Subcutaneous abdominal adipose tissue (tissue), 5 donors: Measurements from ENCODE around the gene SULT1A1.

Experiments
- H3K27ac ChIP-seq: one replicate; pipeline ENCODE4 v1.7.0; 2013; ENCODE audit warnings: low read depth, mild to moderate bottlenecking, inconsistent platforms, low read length, moderate library complexity
- H3K27me3 ChIP-seq, 5 donors: one replicate each; pipeline ENCODE4 v1.7.0; 2013; ENCODE audit warnings: low read length in 5 of 5, inconsistent platforms in 1 of 5; ENCODE audit not compliant: control insufficient read depth in 5 of 5, insufficient read depth in 4 of 5
- H3K36me3 ChIP-seq, 5 donors: one replicate each; pipeline ENCODE4 v1.7.0; 2013; ENCODE audit warnings: low read length in 5 of 5; ENCODE audit not compliant: control insufficient read depth in 5 of 5, insufficient read depth in 5 of 5
- H3K4me1 ChIP-seq, 5 donors: one replicate each; pipeline ENCODE4 v1.7.0; 2013; ENCODE audit warnings: low read length in 5 of 5, mild to moderate bottlenecking in 3 of 5, moderate library complexity in 1 of 5; ENCODE audit not compliant: control insufficient read depth in 5 of 5, insufficient read depth in 5 of 5
- H3K4me3 ChIP-seq, 5 donors: one replicate each; pipeline ENCODE4 v1.7.0; 2013; ENCODE audit warnings: low read length in 5 of 5, low read depth in 1 of 5
- H3K9ac ChIP-seq, 5 donors: one replicate each; pipeline ENCODE4 v1.7.0; 2013; ENCODE audit warnings: low read length in 5 of 5, mild to moderate bottlenecking in 4 of 5, moderate library complexity in 3 of 5
- H3K9me3 ChIP-seq, 5 donors: one replicate each; pipeline ENCODE4 v1.7.0; 2013; ENCODE audit warnings: low read length in 5 of 5; ENCODE audit not compliant: control insufficient read depth in 5 of 5
- donor health status: healthy.
- donor health status: healthy.
- donor health status: healthy.
- donor health status: healthy.
- donor health status: healthy.

The SULT1A1 gene

DNA sequence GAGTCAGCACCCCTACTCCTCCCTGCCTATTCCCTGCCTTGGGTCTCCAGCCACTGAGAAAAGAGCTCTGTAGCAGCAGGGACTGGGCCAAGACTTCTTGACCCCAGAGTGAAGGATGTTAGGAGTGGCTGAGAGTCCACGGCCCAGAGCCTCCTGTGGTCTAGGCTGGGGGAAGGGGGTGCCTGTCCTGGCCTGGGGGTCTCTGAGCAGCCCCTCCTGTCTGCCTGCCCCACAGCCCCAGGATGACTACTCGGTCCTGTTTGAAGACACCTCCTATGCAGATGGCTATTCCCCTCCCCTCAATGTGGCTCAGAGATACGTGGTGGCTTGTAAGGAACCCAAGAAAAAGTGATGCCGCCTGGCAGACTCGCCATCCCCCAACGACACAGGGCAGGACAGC is 18.5 kb downstream of the SULT1A1 start:
- no peaks in the 10 kb centered on the region for H3K27me3 ChIP-seq
- H3K4me1 ChIP-seq: peaks cover 0 to 8% (median 5%) of the 10 kb centered on the region in 5 donors
- H3K9ac ChIP-seq: no peak overlapping the region
- no peak overlapping the region for H3K27ac ChIP-seq
- no peaks in the 10 kb centered on the region for H3K9me3 ChIP-seq
- H3K4me3 ChIP-seq: no peak overlapping the region
- peaks cover 0 to 63% (median 53%) of the 10 kb centered on the region in 5 donors for H3K36me3 ChIP-seq

GRCh38 chr16:28590384-28591340 is 19.2 kb downstream of the SULT1A1 start:
- Histone ChIP-seq H3K4me3 (no peak overlapping the region), H3K36me3 (peaks cover 0 to 67% (median 55%) of the 10 kb centered on the region in 5 donors), H3K27me3 (no peaks in the 10 kb centered on the region), H3K9ac (no peak overlapping the region), H3K4me1 (peaks cover 0 to 3% (median 0%) of the 10 kb centered on the region in 5 donors), H3K27ac (no peak overlapping the region), H3K9me3 (no peaks in the 10 kb centered on the region)

GRCh38 chr16:28589930-28590329 is 19.9 kb downstream of the SULT1A1 start:
- H3K36me3 ChIP-seq: peaks cover 0 to 74% (median 63%) of the 10 kb centered on the region in 5 donors
- no peaks in the 10 kb centered on the region for H3K9me3 ChIP-seq
- H3K27me3 ChIP-seq: no peaks in the 10 kb centered on the region
- no peak overlapping the region for H3K9ac ChIP-seq
- H3K4me1 ChIP-seq: no peaks in the 10 kb centered on the region
- H3K27ac ChIP-seq: no peak overlapping the region
- no peak overlapping the region for H3K4me3 ChIP-seq

- Histone ChIP-seq H3K9me3 (no peaks in the 10 kb centered on the region), H3K36me3 (peaks cover 0 to 79% (median 66%) of the 10 kb centered on the region in 5 donors), H3K4me3 (no peak overlapping the region), H3K9ac (no peak overlapping the region), H3K27me3 (no peaks in the 10 kb centered on the region), H3K27ac (no peak overlapping the region), H3K4me1 (no peaks in the 10 kb centered on the region)
Measured at GRCh38 chr16:28589069-28589468, 20.8 kb downstream of the SULT1A1 start.

GRCh38 chr16:28587386-28587785 is 22.5 kb downstream of the SULT1A1 start:
- Histone ChIP-seq H3K27me3 (no peaks in the 10 kb centered on the region), H3K36me3 (peaks cover 0 to 84% (median 75%) of the 10 kb centered on the region in 5 donors), H3K27ac (no peak overlapping the region), H3K9ac (no peak overlapping the region), H3K4me1 (no peaks in the 10 kb centered on the region), H3K9me3 (no peaks in the 10 kb centered on the region), H3K4me3 (no peak overlapping the region)

DNA sequence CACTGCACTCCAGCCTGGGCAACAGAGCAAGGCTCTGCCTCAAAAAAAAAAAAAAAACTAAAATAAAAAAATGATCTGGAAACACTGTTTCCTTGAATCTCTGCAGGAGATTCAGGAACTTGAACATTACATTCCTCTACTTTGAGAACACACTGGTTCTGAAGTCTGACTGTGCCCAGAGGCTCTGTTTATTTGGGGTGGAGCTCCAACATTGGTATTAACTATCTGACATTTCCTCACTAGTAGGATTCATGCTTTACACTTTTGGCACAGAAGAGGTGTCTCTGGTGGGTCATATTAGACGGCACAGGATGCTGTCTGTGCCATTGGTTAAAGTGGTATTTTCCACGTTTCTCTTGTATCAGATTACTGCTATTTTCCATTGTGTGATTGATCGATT is 23.4 kb downstream of the SULT1A1 start:
- Histone ChIP-seq H3K27me3 (no peaks in the 10 kb centered on the region), H3K9me3 (no peaks in the 10 kb centered on the region), H3K36me3 (peaks cover 3 to 85% (median 74%) of the 10 kb centered on the region in 5 donors), H3K9ac (no peak overlapping the region), H3K4me1 (no peaks in the 10 kb centered on the region), H3K4me3 (no peak overlapping the region), H3K27ac (no peak overlapping the region)

GRCh38 chr16:28585674-28586073 is 24.2 kb downstream of the SULT1A1 start:
- Histone ChIP-seq H3K27ac (no peak overlapping the region), H3K9ac (no peak overlapping the region), H3K9me3 (no peaks in the 10 kb centered on the region), H3K4me3 (no peak overlapping the region), H3K4me1 (no peaks in the 10 kb centered on the region), H3K27me3 (no peaks in the 10 kb centered on the region), H3K36me3 (peaks cover 3 to 83% (median 71%) of the 10 kb centered on the region in 5 donors)

- H3K9ac ChIP-seq: no peak overlapping the region
- H3K4me3 ChIP-seq: no peak overlapping the region
- peaks cover 3 to 42% (median 34%) of the 10 kb centered on the region in 5 donors for H3K36me3 ChIP-seq
- no peaks in the 10 kb centered on the region for H3K9me3 ChIP-seq
- H3K27ac ChIP-seq: no peak overlapping the region
- no peaks in the 10 kb centered on the region for H3K4me1 ChIP-seq
- no peaks in the 10 kb centered on the region for H3K27me3 ChIP-seq
Measured at GRCh38 chr16:28580726-28581315, 29.0 kb downstream of the SULT1A1 start.

DNA sequence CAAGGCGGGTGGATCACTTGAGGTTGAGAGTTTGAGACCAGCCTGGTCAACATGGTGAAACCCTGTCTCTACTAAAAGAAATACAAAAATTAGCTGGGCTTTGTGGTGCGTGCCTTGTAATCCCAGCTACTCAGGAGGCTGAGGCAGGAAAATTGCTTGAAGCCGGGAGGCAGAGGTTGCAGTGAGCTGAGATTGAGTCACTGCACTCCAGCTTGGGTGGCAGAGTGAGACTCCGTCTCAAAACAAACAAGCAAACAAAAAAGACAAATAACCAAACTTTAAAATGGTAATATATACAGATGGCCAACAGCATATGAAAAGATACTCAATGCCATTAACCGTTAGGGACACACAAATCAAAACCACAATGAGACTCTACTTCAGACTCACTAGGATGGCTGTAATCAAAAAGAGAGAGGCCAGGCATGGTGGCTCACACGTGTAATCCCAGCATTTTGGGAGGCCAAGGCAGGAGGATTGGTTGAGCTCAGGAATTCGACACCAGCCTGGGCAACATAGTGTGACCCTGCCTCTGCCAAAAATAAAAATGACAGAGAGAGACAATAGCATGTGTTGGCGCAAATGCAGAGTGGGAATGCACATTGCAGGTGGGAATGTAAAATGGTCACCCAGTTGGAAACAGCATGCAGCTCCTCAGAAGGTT is 34.3 kb downstream of the SULT1A1 start:
- Histone ChIP-seq H3K27me3 (no peaks in the 10 kb centered on the region), H3K4me3 (no peak overlapping the region), H3K9me3 (no peaks in the 10 kb centered on the region), H3K36me3 (peaks cover 0 to 5% (median 0%) of the 10 kb centered on the region in 5 donors), H3K9ac (no peak overlapping the region), H3K4me1 (peaks cover 2 to 25% (median 19%) of the 10 kb centered on the region in 5 donors), H3K27ac (no peak overlapping the region)

- peaks cover 2 to 25% (median 19%) of the 10 kb centered on the region in 5 donors for H3K4me1 ChIP-seq
- no peak overlapping the region for H3K9ac ChIP-seq
- no peak overlapping the region for H3K4me3 ChIP-seq
- H3K27me3 ChIP-seq: no peaks in the 10 kb centered on the region
- no peaks in the 10 kb centered on the region for H3K9me3 ChIP-seq
- H3K36me3 ChIP-seq: no peaks in the 10 kb centered on the region
- no peak overlapping the region for H3K27ac ChIP-seq
Measured at GRCh38 chr16:28574925-28575324, 34.9 kb downstream of the SULT1A1 start.
